ENCODE measurements around the gene TERT. TPM values are rescaled to one million over a fixed set of nuclear protein-coding genes. Genes with fewer than 3 reads are reported as not detected.

The TERT gene
- total RNA-seq, 4 donors from 2014 or later: not detected

DNA sequence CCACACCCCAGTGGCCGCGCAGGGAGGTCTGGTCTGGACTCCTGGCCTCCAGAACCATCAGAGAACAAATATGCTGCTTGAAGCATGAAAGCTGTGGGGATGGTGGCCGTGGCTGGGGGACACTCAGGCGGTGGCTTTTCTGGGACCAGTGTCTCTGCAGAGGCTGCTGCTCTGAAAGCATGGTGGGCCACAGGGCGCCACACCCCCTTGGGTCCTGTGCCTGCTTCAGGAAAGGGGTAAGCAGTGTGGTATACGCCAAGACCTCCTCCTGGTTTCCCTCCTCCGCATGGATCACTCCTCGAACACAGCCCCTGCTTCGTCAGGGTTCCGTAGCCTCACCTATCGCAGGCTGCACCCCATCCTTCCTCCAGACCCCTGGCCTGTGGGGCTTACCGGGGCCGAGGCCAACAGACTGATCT lies 19.7 kb upstream of the TERT start:
- TF ChIP-seq EP300 (IDR thresholded peaks at IDR 0.05; ENCODE audit: low read depth) (no peak), CTCF (IDR thresholded peaks at IDR 0.05) (no peak), POLR2AphosphoS5 (IDR thresholded peaks at IDR 0.05) (no peak)
- Histone ChIP-seq H3K9me3 (no peaks in the 10 kb centered on the region), H3K27ac (peak overlapping the region; percentile 83 to 89 (median 85)), H3K4me3 (no peak overlapping the region), H3K4me1 (peaks cover 3 to 30% (median 22%) of the 10 kb centered on the region in 4 donors), H3K36me3 (peaks cover 0 to 14% (median 5%) of the 10 kb centered on the region in 4 donors), H3K27me3 (no peaks in the 10 kb centered on the region)
- 93 to 100% methylated on average over 1 to 13 of the region's 13 CpGs for WGBS, 2 donors (ENCODE audit: low coverage in 1 of 2)
- DNase-seq: no peak
- intact Hi-C loops (cut with DNase I; ENCODE audit: low total_unique reads) (no loop called here), in situ Hi-C loops (cut with MboI; ENCODE audit: low pct_ligation_motif_present in 1 of 4, low pct_unique_long_range_greater_than_20kb in 1 of 4, low sequenced_read_pairs in 3 of 4) (no loop called here)

GRCh38 chr5:1312993-1313833 lies 18.3 kb upstream of the TERT start:
- peak; percentile 55 for DNase-seq
- Histone ChIP-seq H3K4me3 (no peak overlapping the region), H3K36me3 (peaks cover 0 to 6% (median 2%) of the 10 kb centered on the region in 4 donors), H3K27ac (peak overlapping the region in 2 of 4 donors; percentile 26 to 83), H3K9me3 (no peaks in the 10 kb centered on the region), H3K4me1 (peaks cover 3 to 30% (median 22%) of the 10 kb centered on the region in 4 donors), H3K27me3 (no peaks in the 10 kb centered on the region)
- TF ChIP-seq POLR2AphosphoS5 (IDR thresholded peaks at IDR 0.05) (no peak), EP300 (IDR thresholded peaks at IDR 0.05; ENCODE audit: low read depth) (no peak), CTCF (IDR thresholded peaks at IDR 0.05) (no peak), POLR2A (IDR thresholded peaks at IDR 0.05) (no peak)
- intact Hi-C loops (cut with DNase I; ENCODE audit: low total_unique reads): no loop called here
- WGBS, 2 donors (ENCODE audit: low coverage in 1 of 2): 57 to 73% methylated on average over 5 to 25 of the region's 25 CpGs
- in situ Hi-C loops (cut with MboI; ENCODE audit: low pct_ligation_motif_present in 1 of 4, low pct_unique_long_range_greater_than_20kb in 1 of 4, low sequenced_read_pairs in 3 of 4): no loop called here

- TF ChIP-seq CTCF (IDR thresholded peaks at IDR 0.05) (no peak), EP300 (IDR thresholded peaks at IDR 0.05; ENCODE audit: low read depth) (no peak), POLR2A (IDR thresholded peaks at IDR 0.05) (no peak), POLR2AphosphoS5 (IDR thresholded peaks at IDR 0.05) (no peak)
- no peak for DNase-seq
- peaks cover 3 to 28% (median 22%) of the 10 kb centered on the region in 4 donors for H3K4me1 ChIP-seq
- intact Hi-C loops (cut with DNase I; ENCODE audit: low total_unique reads): no loop called here
- H3K4me3 ChIP-seq: no peak overlapping the region
- in situ Hi-C loops (cut with MboI; ENCODE audit: low pct_ligation_motif_present in 1 of 4, low pct_unique_long_range_greater_than_20kb in 1 of 4, low sequenced_read_pairs in 3 of 4): no loop called here
- peak overlapping the region in 1 of 4 donors; percentile 8 for H3K27ac ChIP-seq
- no peaks in the 10 kb centered on the region for H3K27me3 ChIP-seq
- H3K9me3 ChIP-seq: no peaks in the 10 kb centered on the region
- 74% methylated on average over 7 of the region's 7 CpGs; no CpG with 5 or more reads in 1 of the 2 donors for WGBS, 2 donors (ENCODE audit: low coverage in 1 of 2)
- no peaks in the 10 kb centered on the region for H3K36me3 ChIP-seq
Observed at GRCh38 chr5:1312206-1312605, 17.3 kb upstream of the TERT start.

DNA sequence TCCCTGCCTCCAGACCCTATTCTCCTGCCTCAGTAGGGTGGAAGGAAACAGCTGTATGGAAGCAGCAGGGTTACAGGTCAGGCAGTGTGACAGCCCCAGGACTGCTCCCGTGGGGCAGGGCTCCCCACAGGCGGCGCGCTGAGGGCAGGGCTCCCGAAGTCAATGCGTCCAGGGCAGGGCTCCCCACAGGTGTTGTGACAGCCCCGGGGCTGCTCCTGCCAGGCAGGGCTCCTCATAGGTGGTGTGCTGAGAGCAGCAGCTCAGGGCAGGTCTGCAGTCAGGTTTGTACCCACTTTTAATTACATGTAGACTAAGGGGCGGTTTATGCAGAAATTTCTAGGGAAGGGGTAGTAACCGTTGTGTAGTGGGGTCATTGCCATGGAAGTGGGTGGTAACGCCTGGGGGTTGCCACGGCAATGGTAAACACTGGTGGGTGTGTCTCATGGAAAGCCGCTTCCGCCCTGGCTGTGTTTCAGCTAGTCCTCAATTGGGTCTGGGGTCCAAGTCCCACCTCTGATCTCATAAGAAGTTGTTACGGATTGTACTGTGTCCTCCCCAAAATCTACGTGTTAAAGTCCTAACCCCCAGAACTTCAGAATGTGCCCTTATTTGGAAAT lies 16.7 kb upstream of the TERT start:
- H3K36me3 ChIP-seq: no peaks in the 10 kb centered on the region
- intact Hi-C loops (cut with DNase I; ENCODE audit: low total_unique reads): no loop called here
- DNase-seq: no peak
- in situ Hi-C loops (cut with MboI; ENCODE audit: low pct_ligation_motif_present in 1 of 4, low pct_unique_long_range_greater_than_20kb in 1 of 4, low sequenced_read_pairs in 3 of 4): no loop called here
- H3K27ac ChIP-seq: no peak overlapping the region
- 83 to 90% methylated on average over 6 to 13 of the region's 15 CpGs for WGBS, 2 donors (ENCODE audit: low coverage in 1 of 2)
- TF ChIP-seq EP300 (IDR thresholded peaks at IDR 0.05; ENCODE audit: low read depth) (no peak), CTCF (IDR thresholded peaks at IDR 0.05) (no peak), POLR2A (IDR thresholded peaks at IDR 0.05) (no peak), POLR2AphosphoS5 (IDR thresholded peaks at IDR 0.05) (no peak)
- H3K4me1 ChIP-seq: peaks cover 2 to 21% (median 17%) of the 10 kb centered on the region in 4 donors
- no peaks in the 10 kb centered on the region for H3K27me3 ChIP-seq
- no peak overlapping the region for H3K4me3 ChIP-seq
- no peaks in the 10 kb centered on the region for H3K9me3 ChIP-seq
